Measurements from ENCODE around the gene CCN5.
"Not testable (repeated sequence)": the region's sequence is repeated elsewhere in the genome, so short reads cannot be mapped to it uniquely, and the experiment has no call there.

The CCN5 gene

GRCh38 chr20:44758247-44759101 is 43.3 kb downstream of the CCN5 start:
- no peak for DNase-seq
- no peaks in the 10 kb centered on the region for H3K36me3 Mint-ChIP-seq

GRCh38 chr20:44759595-44759994 is 44.4 kb downstream of the CCN5 start:
- H3K27me3 Mint-ChIP-seq = peaks cover 21 to 34% of the 10 kb centered on the region in 2 donors

More at GRCh38 chr20:44758247-44759101, 43.3 kb downstream of the CCN5 start:
- Mint-ChIP-seq H3K27me3 (peaks cover 15 to 26% of the 10 kb centered on the region in 2 donors), H3K4me1 (no peaks in the 10 kb centered on the region), H3K4me3 (no peak overlapping the region), H3K27ac (no peak overlapping the region), H3K9me3 (no peaks in the 10 kb centered on the region)
- no peak for ATAC-seq (replicated peaks)

GRCh38 chr20:44761423-44761822 is 46.3 kb downstream of the CCN5 start:
- Mint-ChIP-seq H3K27ac (no peak overlapping the region), H3K27me3 (peaks cover 32 to 43% of the 10 kb centered on the region in 2 donors), H3K36me3 (no peaks in the 10 kb centered on the region), H3K9me3 (no peaks in the 10 kb centered on the region), H3K4me3 (no peak overlapping the region), H3K4me1 (no peaks in the 10 kb centered on the region)
- ATAC-seq (replicated peaks) = no peak
- no peak for DNase-seq

More at GRCh38 chr20:44759595-44759994, 44.4 kb downstream of the CCN5 start:
- H3K36me3 Mint-ChIP-seq = no peaks in the 10 kb centered on the region
- ATAC-seq (replicated peaks) (no peak), DNase-seq (no peak)
- no peak overlapping the region for H3K27ac Mint-ChIP-seq
- H3K4me3 Mint-ChIP-seq = no peak overlapping the region
- no peaks in the 10 kb centered on the region for H3K4me1 Mint-ChIP-seq
- no peaks in the 10 kb centered on the region for H3K9me3 Mint-ChIP-seq

GRCh38 chr20:44762466-44763140 is 47.4 kb downstream of the CCN5 start:
- DNase-seq = no peak
- Mint-ChIP-seq H3K9me3 (no peaks in the 10 kb centered on the region), H3K27me3 (peaks cover 28 to 37% of the 10 kb centered on the region in 2 donors), H3K4me3 (no peak overlapping the region), H3K36me3 (no peaks in the 10 kb centered on the region), H3K27ac (no peak overlapping the region), H3K4me1 (no peaks in the 10 kb centered on the region)
- no peak for ATAC-seq (replicated peaks)

- H3K9me3 Mint-ChIP-seq; DNase-seq; H3K27ac Mint-ChIP-seq; H3K4me1 Mint-ChIP-seq; H3K4me3 Mint-ChIP-seq; H3K36me3 Mint-ChIP-seq; ATAC-seq (replicated peaks): not testable (repeated sequence)
- peaks cover 25 to 28% of the 10 kb centered on the region in 2 donors for H3K27me3 Mint-ChIP-seq
Measured at GRCh38 chr20:44763798-44764197, 48.6 kb downstream of the CCN5 start.

GRCh38 chr20:44765091-44765490 is 49.9 kb downstream of the CCN5 start:
- ATAC-seq (replicated peaks) (no peak), DNase-seq (no peak)
- Mint-ChIP-seq H3K4me1 (peaks cover 6 to 9% of the 10 kb centered on the region in 2 donors), H3K4me3 (no peak overlapping the region), H3K36me3 (no peaks in the 10 kb centered on the region), H3K27me3 (peaks cover 18 to 30% of the 10 kb centered on the region in 2 donors), H3K9me3 (no peaks in the 10 kb centered on the region), H3K27ac (no peak overlapping the region)

- Mint-ChIP-seq H3K36me3 (no peaks in the 10 kb centered on the region), H3K4me3 (no peak overlapping the region), H3K27ac (no peak overlapping the region), H3K4me1 (peaks cover 6 to 9% of the 10 kb centered on the region in 2 donors), H3K27me3 (peaks cover 18 to 30% of the 10 kb centered on the region in 2 donors), H3K9me3 (no peaks in the 10 kb centered on the region)
- ATAC-seq (replicated peaks) = no peak
- no peak for DNase-seq
Measured at GRCh38 chr20:44765701-44766347, 50.7 kb downstream of the CCN5 start.

- peaks cover 6 to 9% of the 10 kb centered on the region in 2 donors for H3K4me1 Mint-ChIP-seq
- no peak overlapping the region for H3K27ac Mint-ChIP-seq
- ATAC-seq (replicated peaks) = no peak
- no peak overlapping the region for H3K4me3 Mint-ChIP-seq
- no peaks in the 10 kb centered on the region for H3K36me3 Mint-ChIP-seq
- H3K27me3 Mint-ChIP-seq = peaks cover 25 to 39% of the 10 kb centered on the region in 2 donors
- no peaks in the 10 kb centered on the region for H3K9me3 Mint-ChIP-seq
- no peak for DNase-seq
Measured at GRCh38 chr20:44768256-44768655, 53.1 kb downstream of the CCN5 start.

- no peak overlapping the region for H3K4me3 Mint-ChIP-seq
- no peak overlapping the region for H3K27ac Mint-ChIP-seq
- DNase-seq (no peak), ATAC-seq (replicated peaks) (peak in 1 of 2 donors; percentile 33)
- H3K36me3 Mint-ChIP-seq = no peaks in the 10 kb centered on the region
- peaks cover 23 to 35% of the 10 kb centered on the region in 2 donors for H3K27me3 Mint-ChIP-seq
- H3K9me3 Mint-ChIP-seq = no peaks in the 10 kb centered on the region
- H3K4me1 Mint-ChIP-seq = peaks cover 6 to 9% of the 10 kb centered on the region in 2 donors
Measured at GRCh38 chr20:44768854-44769480, 53.8 kb downstream of the CCN5 start.

GRCh38 chr20:44769481-44769863 is 54.3 kb downstream of the CCN5 start:
- Mint-ChIP-seq H3K27ac (no peak overlapping the region), H3K4me3 (no peak overlapping the region), H3K4me1 (peaks cover 6 to 9% of the 10 kb centered on the region in 2 donors)

GRCh38 chr20:44770484-44771171 is 55.5 kb downstream of the CCN5 start:
- no peak for ATAC-seq (replicated peaks)

More at GRCh38 chr20:44769481-44769863, 54.3 kb downstream of the CCN5 start:
- Mint-ChIP-seq H3K36me3 (no peaks in the 10 kb centered on the region), H3K9me3 (no peaks in the 10 kb centered on the region), H3K27me3 (peaks cover 20 to 30% of the 10 kb centered on the region in 2 donors)
- no peak for DNase-seq
- ATAC-seq (replicated peaks) = no peak

GRCh38 chr20:44771172-44771535 is 56.0 kb downstream of the CCN5 start:
- peaks cover 6 to 9% of the 10 kb centered on the region in 2 donors for H3K4me1 Mint-ChIP-seq
- no peaks in the 10 kb centered on the region for H3K36me3 Mint-ChIP-seq
- H3K27me3 Mint-ChIP-seq = peaks cover 13 to 22% of the 10 kb centered on the region in 2 donors
- no peak for ATAC-seq (replicated peaks)
- DNase-seq = no peak
- no peaks in the 10 kb centered on the region for H3K9me3 Mint-ChIP-seq
- H3K27ac Mint-ChIP-seq = no peak overlapping the region
- H3K4me3 Mint-ChIP-seq = no peak overlapping the region

More at GRCh38 chr20:44770484-44771171, 55.5 kb downstream of the CCN5 start:
- Mint-ChIP-seq H3K4me3 (no peak overlapping the region), H3K9me3 (no peaks in the 10 kb centered on the region), H3K4me1 (peaks cover 6 to 9% of the 10 kb centered on the region in 2 donors), H3K27ac (no peak overlapping the region), H3K27me3 (peaks cover 17 to 23% of the 10 kb centered on the region in 2 donors), H3K36me3 (no peaks in the 10 kb centered on the region)
- no peak for DNase-seq

- H3K9me3 Mint-ChIP-seq = no peaks in the 10 kb centered on the region
- peaks cover 6 to 9% of the 10 kb centered on the region in 2 donors for H3K4me1 Mint-ChIP-seq
- DNase-seq = no peak
- H3K27me3 Mint-ChIP-seq = peaks cover 12 to 28% of the 10 kb centered on the region in 2 donors
- no peak overlapping the region for H3K27ac Mint-ChIP-seq
- no peak for ATAC-seq (replicated peaks)
- no peak overlapping the region for H3K4me3 Mint-ChIP-seq
- H3K36me3 Mint-ChIP-seq = no peaks in the 10 kb centered on the region
Measured at GRCh38 chr20:44772636-44773035, 57.5 kb downstream of the CCN5 start.
